GM10847 (cell line): ENCODE results near the gene SERPINF2.

Experiments
- POLR2A ChIP-seq: IDR thresholded peaks from 2 replicates; pipeline ENCODE4 v1.6.1; 2011; ENCODE audit not compliant: insufficient read length; ENCODE audit errors: extremely low read depth

Gene SERPINF2

GRCh38 chr17:1745513-1746020 is 2.9 kb downstream of the SERPINF2 start:
- TF ChIP-seq POLR2A: no peak

GRCh38 chr17:1746975-1747543 is 4.4 kb downstream of the SERPINF2 start:
- no peak for TF ChIP-seq POLR2A

GRCh38 chr17:1750628-1751027 is 8.0 kb downstream of the SERPINF2 start:
- TF ChIP-seq POLR2A: no peak

- no peak for TF ChIP-seq POLR2A
These were observed 10.0 kb downstream of the SERPINF2 start for GRCh38 chr17:1752425-1753262.

DNA sequence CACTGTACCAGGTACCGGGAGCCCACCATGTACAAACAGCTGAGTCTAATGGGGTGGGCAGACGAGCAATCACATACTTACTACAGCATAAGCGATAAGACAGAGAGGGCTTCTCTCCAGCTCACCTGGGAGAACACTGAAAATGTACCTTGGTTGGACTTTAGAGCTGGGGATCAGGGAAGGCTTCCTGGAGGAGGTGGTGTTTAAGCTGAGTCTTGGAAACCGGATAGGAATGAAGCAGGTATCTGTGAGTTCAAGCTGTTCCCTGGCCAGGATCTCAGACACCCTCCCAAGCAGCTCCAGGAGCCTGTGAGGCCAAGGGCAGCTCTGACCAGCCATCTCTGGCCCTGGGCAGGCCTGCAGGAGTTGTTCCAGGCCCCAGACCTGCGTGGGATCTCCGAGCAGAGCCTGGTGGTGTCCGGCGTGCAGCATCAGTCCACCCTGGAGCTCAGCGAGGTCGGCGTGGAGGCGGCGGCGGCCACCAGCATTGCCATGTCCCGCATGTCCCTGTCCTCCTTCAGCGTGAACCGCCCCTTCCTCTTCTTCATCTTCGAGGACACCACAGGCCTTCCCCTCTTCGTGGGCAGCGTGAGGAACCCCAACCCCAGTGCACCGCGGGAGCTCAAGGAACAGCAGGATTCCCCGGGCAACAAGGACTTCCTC is 11.2 kb downstream of the SERPINF2 start:
- TF ChIP-seq POLR2A: no peak

DNA sequence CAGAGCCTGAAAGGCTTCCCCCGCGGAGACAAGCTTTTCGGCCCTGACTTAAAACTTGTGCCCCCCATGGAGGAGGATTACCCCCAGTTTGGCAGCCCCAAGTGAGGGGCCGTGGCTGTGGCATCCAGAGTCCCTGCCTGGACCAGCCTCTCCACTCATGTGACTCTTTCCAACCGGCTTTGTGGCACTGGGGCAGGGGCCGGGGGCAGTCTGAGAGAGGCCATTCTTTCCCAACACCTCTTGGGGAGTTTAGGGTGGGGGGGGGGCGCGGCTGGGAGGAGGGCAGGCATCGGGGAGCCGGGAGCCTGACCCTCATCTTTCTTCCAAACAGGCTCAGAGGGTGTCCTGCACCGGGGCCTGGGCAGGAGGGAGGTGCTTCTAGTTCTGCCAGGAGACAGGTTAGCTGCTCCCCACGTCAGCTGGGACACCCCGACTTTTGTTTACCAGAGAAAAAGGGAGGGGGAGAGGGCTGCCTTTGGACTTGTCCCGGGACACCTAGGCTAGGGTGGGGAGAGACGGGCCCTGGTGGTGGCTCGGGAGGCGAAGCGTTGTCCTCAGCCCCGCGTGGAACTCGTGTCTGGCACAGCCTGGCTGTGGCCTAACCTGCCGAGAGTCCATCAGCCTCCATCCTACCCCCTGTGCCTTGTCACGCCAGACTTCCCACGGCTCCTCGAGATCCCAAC is 11.9 kb downstream of the SERPINF2 start:
- TF ChIP-seq POLR2A: no peak

GRCh38 chr17:1755252-1755826 is 12.7 kb downstream of the SERPINF2 start:
- no peak for TF ChIP-seq POLR2A

DNA sequence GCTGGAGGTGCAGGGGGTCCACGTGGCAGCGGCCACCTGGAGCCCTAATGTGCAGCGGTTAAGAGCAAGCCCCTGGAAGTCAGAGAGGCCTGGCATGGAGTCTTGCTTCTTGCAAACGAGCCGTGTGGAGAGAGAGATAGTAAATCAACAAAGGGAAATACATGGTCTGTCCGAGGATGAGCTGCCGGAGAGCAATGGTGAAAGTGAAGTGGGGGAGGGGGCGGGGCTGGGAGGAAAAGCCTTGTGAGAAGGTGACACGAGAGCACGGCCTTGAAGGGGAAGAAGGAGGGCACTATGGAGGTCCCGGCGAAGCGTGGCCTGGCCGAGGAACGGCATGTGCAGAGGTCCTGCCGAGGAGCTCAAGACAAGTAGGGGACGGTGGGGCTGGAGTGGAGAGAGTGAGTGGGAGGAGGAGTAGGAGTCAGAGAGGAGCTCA is 13.2 kb downstream of the SERPINF2 start:
- no peak for TF ChIP-seq POLR2A

GRCh38 chr17:1758807-1759206 is 16.1 kb downstream of the SERPINF2 start:
- no peak for TF ChIP-seq POLR2A

GRCh38 chr17:1759529-1759928 is 16.9 kb downstream of the SERPINF2 start:
- TF ChIP-seq POLR2A: no peak

- no peak for TF ChIP-seq POLR2A
These were observed 19.7 kb downstream of the SERPINF2 start for GRCh38 chr17:1762233-1762900.

- no peak for TF ChIP-seq POLR2A
These were observed 20.5 kb downstream of the SERPINF2 start for GRCh38 chr17:1762901-1763898.

- no peak for TF ChIP-seq POLR2A
These were observed 21.6 kb downstream of the SERPINF2 start for GRCh38 chr17:1764284-1764683.
